Ishikawa (cell line): Measurements from ENCODE around the gene LGR4.

Experiments
- EP300 ChIP-seq: IDR thresholded peaks from 2 replicates; pipeline ENCODE4 v1.6.1; 2012; ENCODE audit warnings: borderline replicate concordance
- NFIC ChIP-seq: IDR thresholded peaks from 2 replicates; pipeline ENCODE4 v1.6.1; 2012
- RAD21 ChIP-seq: IDR thresholded peaks from 2 replicates; pipeline ENCODE4 v1.6.1; 2012; ENCODE audit warnings: low read depth
- ZBTB7A ChIP-seq: IDR thresholded peaks from 2 replicates; pipeline ENCODE4 v1.6.1; 2012; ENCODE audit warnings: low read depth

- no peak for TF ChIP-seq NFIC
- TF ChIP-seq RAD21 = no peak
- no peak for TF ChIP-seq EP300
- no peak for TF ChIP-seq ZBTB7A
Measured at GRCh38 chr11:27472398-27473016, at the start of gene LGR4.
